Endodermal cell (in vitro differentiated cells): ENCODE measurements around the gene TMEM266. TPM values are rescaled to one million over a fixed set of nuclear protein-coding genes. Genes with fewer than 3 reads are reported as not detected.

ENCODE experiments used
- DNase-seq: peaks from one replicate; pipeline ENCODE4 v3.0.0-alpha.2; 2017
- H3K27ac ChIP-seq: 2 replicates; pipeline ENCODE4 v1.5.1; 2013; ENCODE audit warnings: mild to moderate bottlenecking, low read depth, low read length, moderate library complexity
- H3K27me3 ChIP-seq: 2 replicates; pipeline ENCODE4 v1.6.1; 2013; ENCODE audit warnings: mild to moderate bottlenecking, low read length, moderate library complexity; ENCODE audit not compliant: insufficient read depth, control insufficient read depth, poor library complexity, severe bottlenecking
- H3K36me3 ChIP-seq: 2 replicates; pipeline ENCODE4 v1.7.0; 2013; ENCODE audit warnings: mild to moderate bottlenecking, low read length, moderate library complexity; ENCODE audit not compliant: control insufficient read depth, insufficient read depth
- H3K4me1 ChIP-seq: one replicate; pipeline ENCODE4 v1.7.0; 2013; ENCODE audit warnings: low read length; ENCODE audit not compliant: control insufficient read depth, insufficient read depth
- H3K4me3 ChIP-seq: 2 replicates; pipeline ENCODE4 v1.5.1; 2013; ENCODE audit warnings: mild to moderate bottlenecking, low read length, moderate library complexity
- H3K9ac ChIP-seq: 2 replicates; pipeline ENCODE4 v1.6.1; 2013; ENCODE audit warnings: mild to moderate bottlenecking, low read length, moderate library complexity; ENCODE audit not compliant: poor library complexity, severe bottlenecking; ENCODE audit errors: extremely low read depth
- H3K9me3 ChIP-seq: 2 replicates; pipeline ENCODE4 v1.6.1; 2013; ENCODE audit warnings: mild to moderate bottlenecking, low read length, moderate library complexity; ENCODE audit not compliant: control insufficient read depth
- H3K27ac Mint-ChIP-seq: 2 replicates; pipeline ENCODE4 v1.8.0; 2020; ENCODE audit warnings: mixed read lengths
- H3K27me3 Mint-ChIP-seq: 2 replicates; pipeline ENCODE4 v1.8.0; 2021; ENCODE audit warnings: mild to moderate bottlenecking, mixed read lengths; ENCODE audit not compliant: insufficient read depth
- H3K36me3 Mint-ChIP-seq: 2 replicates; pipeline ENCODE4 v1.8.0; 2020; ENCODE audit warnings: low read depth, mixed read lengths
- H3K4me1 Mint-ChIP-seq: 2 replicates; pipeline ENCODE4 v1.8.0; 2020; ENCODE audit warnings: mixed read lengths
- H3K4me3 Mint-ChIP-seq: 2 replicates; pipeline ENCODE4 v1.8.0; 2020; ENCODE audit warnings: mild to moderate bottlenecking, moderate library complexity, mixed read lengths
- H3K9me3 Mint-ChIP-seq: 2 replicates; pipeline ENCODE4 v1.8.0; 2020; ENCODE audit warnings: mild to moderate bottlenecking, mixed read lengths
- WGBS, 2 experiments: methylation state at CpG; one replicate each; pipeline versions ENCODE4 v1.1.5 to v1.1.7; 2013; ENCODE audit warnings: missing lambda C conversion rate in 2 of 2, mixed read lengths in 1 of 2; ENCODE audit not compliant: insufficient coverage in 1 of 2, insufficient read length in 1 of 2; 5-methylcytosine and 5-hydroxymethylcytosine counted together
- total RNA-seq, 2 donors: library from RNA; stranded (reverse); fragmentation: NEBNext Ultra II Directional in 1 of 2; extraction: Animal tissue kit (Norgen Biotek cat#: 25700) in 1 of 2; gene quantifications; 2 replicates in 1 of 2; 3 replicates in 1 of 2; pipeline ENCODE4 v1.2.1, GENCODE V29; 2021
- TF ChIP-seq, protein P1 (sequence below): fragments of 200-600 bp; sonication (generic); conservative IDR thresholded peaks from 2 replicates; pipeline ENCODE4 v1.5.0; 2021; ENCODE audit warnings: antibody characterized with exemption, mild to moderate bottlenecking

Gene TMEM266
- total RNA-seq, 2 donors from 2014 or later, result 1.8 to 2.0 TPM

DNA sequence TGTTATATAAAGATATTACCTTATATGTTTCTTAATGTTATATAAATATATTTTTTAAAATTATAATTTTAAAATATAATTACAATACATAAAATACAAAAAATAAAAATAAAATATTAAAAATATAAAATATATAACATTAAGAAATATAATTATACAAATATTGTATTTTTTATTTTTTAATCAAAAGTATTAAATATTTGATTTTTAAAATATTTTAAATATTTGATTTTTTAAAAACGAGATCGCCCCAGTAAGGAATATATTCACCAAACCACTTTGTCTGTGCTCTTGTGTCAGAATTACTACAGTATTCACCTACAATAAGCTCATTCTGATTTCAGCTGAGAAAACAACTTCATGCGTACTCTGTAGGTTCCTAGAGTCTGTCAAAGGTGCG lies 162.4 kb downstream of the TMEM266 start:
- no peak for DNase-seq
- H3K4me3 Mint-ChIP-seq, result no peak overlapping the region
- Histone ChIP-seq H3K27ac (no peak overlapping the region), H3K27me3 (no peaks in the 10 kb centered on the region), H3K4me3 (no peak overlapping the region), H3K9ac (no peak overlapping the region), H3K9me3 (peaks cover 35% of the 10 kb centered on the region), H3K4me1 (no peaks in the 10 kb centered on the region), H3K36me3 (peaks cover 52% of the 10 kb centered on the region)
- no peaks in the 10 kb centered on the region for H3K4me1 Mint-ChIP-seq
- H3K27me3 Mint-ChIP-seq, result no peaks in the 10 kb centered on the region
- WGBS, 2 experiments, result 94 to 100% methylated on average over 2 to 4 of the region's 4 CpGs
- peaks cover 72% of the 10 kb centered on the region for H3K36me3 Mint-ChIP-seq
- H3K27ac Mint-ChIP-seq, result no peak overlapping the region
- TF ChIP-seq, protein P1, sequence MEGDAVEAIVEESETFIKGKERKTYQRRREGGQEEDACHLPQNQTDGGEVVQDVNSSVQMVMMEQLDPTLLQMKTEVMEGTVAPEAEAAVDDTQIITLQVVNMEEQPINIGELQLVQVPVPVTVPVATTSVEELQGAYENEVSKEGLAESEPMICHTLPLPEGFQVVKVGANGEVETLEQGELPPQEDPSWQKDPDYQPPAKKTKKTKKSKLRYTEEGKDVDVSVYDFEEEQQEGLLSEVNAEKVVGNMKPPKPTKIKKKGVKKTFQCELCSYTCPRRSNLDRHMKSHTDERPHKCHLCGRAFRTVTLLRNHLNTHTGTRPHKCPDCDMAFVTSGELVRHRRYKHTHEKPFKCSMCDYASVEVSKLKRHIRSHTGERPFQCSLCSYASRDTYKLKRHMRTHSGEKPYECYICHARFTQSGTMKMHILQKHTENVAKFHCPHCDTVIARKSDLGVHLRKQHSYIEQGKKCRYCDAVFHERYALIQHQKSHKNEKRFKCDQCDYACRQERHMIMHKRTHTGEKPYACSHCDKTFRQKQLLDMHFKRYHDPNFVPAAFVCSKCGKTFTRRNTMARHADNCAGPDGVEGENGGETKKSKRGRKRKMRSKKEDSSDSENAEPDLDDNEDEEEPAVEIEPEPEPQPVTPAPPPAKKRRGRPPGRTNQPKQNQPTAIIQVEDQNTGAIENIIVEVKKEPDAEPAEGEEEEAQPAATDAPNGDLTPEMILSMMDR, result no peak
- H3K9me3 Mint-ChIP-seq, result peaks cover 28% of the 10 kb centered on the region

- no peaks in the 10 kb centered on the region for H3K4me1 Mint-ChIP-seq
- Histone ChIP-seq H3K27ac (no peak overlapping the region), H3K4me1 (no peaks in the 10 kb centered on the region), H3K27me3 (no peaks in the 10 kb centered on the region), H3K9ac (no peak overlapping the region), H3K4me3 (no peak overlapping the region), H3K9me3 (peaks cover 30% of the 10 kb centered on the region), H3K36me3 (peaks cover 55% of the 10 kb centered on the region)
- H3K9me3 Mint-ChIP-seq, result peaks cover 27% of the 10 kb centered on the region
- TF ChIP-seq, protein P1, result no peak
- WGBS, 2 experiments, result 90 to 92% methylated on average over 2 of the region's 2 CpGs
- no peaks in the 10 kb centered on the region for H3K27me3 Mint-ChIP-seq
- DNase-seq, result no peak
- no peak overlapping the region for H3K4me3 Mint-ChIP-seq
- H3K27ac Mint-ChIP-seq, result no peak overlapping the region
- H3K36me3 Mint-ChIP-seq, result peaks cover 67% of the 10 kb centered on the region
Observed at GRCh38 chr15:76223521-76223920, 163.7 kb downstream of the TMEM266 start.

- Histone ChIP-seq H3K9ac (no peak overlapping the region), H3K4me3 (no peak overlapping the region), H3K9me3 (no peaks in the 10 kb centered on the region), H3K36me3 (peaks cover 41% of the 10 kb centered on the region), H3K27ac (no peak overlapping the region), H3K27me3 (peaks cover 19% of the 10 kb centered on the region), H3K4me1 (peaks cover 4% of the 10 kb centered on the region)
- WGBS, 2 experiments, result 44% methylated on average over 1 of the region's 1 CpG; no CpG with 5 or more reads in 1 of the 2 experiments
- Mint-ChIP-seq H3K4me1 (peaks cover under 1% of the 10 kb centered on the region), H3K27me3 (peaks cover 4% of the 10 kb centered on the region), H3K27ac (no peak overlapping the region), H3K9me3 (no peaks in the 10 kb centered on the region), H3K4me3 (no peak overlapping the region), H3K36me3 (peaks cover 37% of the 10 kb centered on the region)
- TF ChIP-seq, protein P1, result no peak
- no peak for DNase-seq
Observed at GRCh38 chr15:76229266-76229665, 169.5 kb downstream of the TMEM266 start.
